Thoracic aorta (tissue), 2 donors: ENCODE results near the gene PRDM16. TPM values are rescaled to one million over a fixed set of nuclear protein-coding genes. Genes with fewer than 3 reads are reported as not detected.

Source experiments
- ATAC-seq: fragments of 150-250 bp; one replicate; pipeline ENCODE4 v1.8.0; 2017; ENCODE audit warnings: low read depth; ENCODE audit not compliant: insufficient number of reproducible peaks, low FRiP score
- DNase-seq: peaks from one replicate; pipeline ENCODE4 v3.0.0-alpha.2; 2020; ENCODE audit warnings: low spot score
- H3K27ac ChIP-seq, 2 donors: fragments of 200-600 bp; sonication (generic); 1 replicate in 1 of 2; 2 replicates in 1 of 2; pipeline ENCODE4 v1.5.1; 2016; ENCODE audit warnings: mild to moderate bottlenecking in 2 of 2, moderate library complexity in 2 of 2
- H3K27me3 ChIP-seq: fragments of 200-600 bp; sonication (generic); replicated peaks from 2 replicates; pipeline ENCODE4 v1.6.0; 2016; ENCODE audit warnings: mild to moderate bottlenecking; ENCODE audit not compliant: insufficient read depth
- H3K36me3 ChIP-seq: fragments of 200-600 bp; sonication (generic); one replicate; pipeline ENCODE4 v1.5.1; 2016
- H3K4me1 ChIP-seq, 2 donors: fragments of 200-600 bp; sonication (generic); 1 replicate in 1 of 2; 2 replicates in 1 of 2; pipeline versions ENCODE4 v1.5.1 to v1.6.0; 2016; ENCODE audit warnings: low read depth in 2 of 2, mild to moderate bottlenecking in 1 of 2; ENCODE audit not compliant: control insufficient read depth in 1 of 2
- H3K4me3 ChIP-seq: fragments of 200-600 bp; sonication (generic); 2 replicates; pipeline ENCODE4 v1.5.1; 2016; ENCODE audit warnings: mild to moderate bottlenecking
- H3K9me3 ChIP-seq: fragments of 200-600 bp; sonication (generic); 2 replicates; pipeline ENCODE4 v1.5.1; 2016
- total RNA-seq, 2 donors: library from RNA; depleted of rRNA; stranded (reverse); fragments of >200 nt; gene quantifications; one replicate each; pipeline versions ENCODE4 v1.1.0 to v1.2.3, GENCODE V29; 2016
- TF ChIP-seq, protein P1 (sequence below): fragments of 200-600 bp; sonication (generic); IDR thresholded peaks from one replicate; pipeline ENCODE4 v1.5.1; 2019; ENCODE audit warnings: antibody characterized with exemption

The PRDM16 gene
- total RNA-seq, 2 donors from 2014 or later: 68.9 to 85.4 TPM

DNA sequence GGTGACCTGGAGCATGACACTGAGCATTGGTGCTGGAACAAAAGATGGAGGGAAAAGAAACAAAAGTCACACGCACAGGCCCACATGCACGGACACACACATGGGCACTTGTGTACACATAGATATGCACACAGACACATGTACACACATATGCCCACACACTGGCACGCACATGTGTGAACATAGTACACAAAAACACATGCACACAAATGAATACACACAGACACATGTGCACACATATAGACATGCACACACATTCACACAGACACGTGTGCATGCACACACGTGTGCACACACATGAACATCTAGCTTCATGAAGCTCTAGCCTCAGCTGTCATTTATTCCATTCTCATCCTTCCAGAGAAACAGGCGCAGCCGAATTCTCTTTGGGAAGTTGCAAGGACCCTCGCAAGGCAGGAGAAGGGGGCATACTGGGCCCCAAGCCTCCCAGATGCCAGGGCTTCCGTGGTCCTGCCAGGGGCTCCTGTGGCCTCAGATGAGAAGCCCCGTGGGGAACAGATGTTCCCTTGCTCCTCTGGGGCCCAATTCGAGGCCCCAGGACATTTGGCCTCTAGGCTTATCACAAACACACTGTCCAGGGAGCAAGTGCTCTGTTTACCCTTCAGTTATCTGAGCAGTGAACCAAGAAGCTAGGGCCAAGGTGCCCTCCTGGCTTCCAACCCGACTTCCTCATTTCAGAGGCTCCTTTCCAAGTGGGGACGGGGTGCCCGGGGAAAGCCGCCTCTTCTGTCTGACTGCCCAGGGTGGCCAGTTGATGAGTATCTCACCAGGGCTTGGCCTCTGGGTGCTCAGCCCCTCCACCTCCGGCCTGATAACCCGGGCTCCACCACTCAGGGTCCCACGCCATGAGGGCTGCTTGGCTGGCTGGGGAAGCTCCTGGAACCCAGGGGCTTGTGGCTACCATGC, 269.1 kb downstream of the PRDM16 start:
- DNase-seq (no peak), ATAC-seq (no peak)
- no peaks in the 10 kb centered on the region for H3K27me3 ChIP-seq
- H3K27ac ChIP-seq: peak overlapping the region; percentile 64 to 67
- TF ChIP-seq, protein P1, sequence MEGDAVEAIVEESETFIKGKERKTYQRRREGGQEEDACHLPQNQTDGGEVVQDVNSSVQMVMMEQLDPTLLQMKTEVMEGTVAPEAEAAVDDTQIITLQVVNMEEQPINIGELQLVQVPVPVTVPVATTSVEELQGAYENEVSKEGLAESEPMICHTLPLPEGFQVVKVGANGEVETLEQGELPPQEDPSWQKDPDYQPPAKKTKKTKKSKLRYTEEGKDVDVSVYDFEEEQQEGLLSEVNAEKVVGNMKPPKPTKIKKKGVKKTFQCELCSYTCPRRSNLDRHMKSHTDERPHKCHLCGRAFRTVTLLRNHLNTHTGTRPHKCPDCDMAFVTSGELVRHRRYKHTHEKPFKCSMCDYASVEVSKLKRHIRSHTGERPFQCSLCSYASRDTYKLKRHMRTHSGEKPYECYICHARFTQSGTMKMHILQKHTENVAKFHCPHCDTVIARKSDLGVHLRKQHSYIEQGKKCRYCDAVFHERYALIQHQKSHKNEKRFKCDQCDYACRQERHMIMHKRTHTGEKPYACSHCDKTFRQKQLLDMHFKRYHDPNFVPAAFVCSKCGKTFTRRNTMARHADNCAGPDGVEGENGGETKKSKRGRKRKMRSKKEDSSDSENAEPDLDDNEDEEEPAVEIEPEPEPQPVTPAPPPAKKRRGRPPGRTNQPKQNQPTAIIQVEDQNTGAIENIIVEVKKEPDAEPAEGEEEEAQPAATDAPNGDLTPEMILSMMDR: no peak
- H3K36me3 ChIP-seq: no peaks in the 10 kb centered on the region
- H3K4me3 ChIP-seq: peak overlapping the region; percentile 5
- peaks cover 33 to 71% of the 10 kb centered on the region in 2 donors for H3K4me1 ChIP-seq
- H3K9me3 ChIP-seq: no peaks in the 10 kb centered on the region

DNA sequence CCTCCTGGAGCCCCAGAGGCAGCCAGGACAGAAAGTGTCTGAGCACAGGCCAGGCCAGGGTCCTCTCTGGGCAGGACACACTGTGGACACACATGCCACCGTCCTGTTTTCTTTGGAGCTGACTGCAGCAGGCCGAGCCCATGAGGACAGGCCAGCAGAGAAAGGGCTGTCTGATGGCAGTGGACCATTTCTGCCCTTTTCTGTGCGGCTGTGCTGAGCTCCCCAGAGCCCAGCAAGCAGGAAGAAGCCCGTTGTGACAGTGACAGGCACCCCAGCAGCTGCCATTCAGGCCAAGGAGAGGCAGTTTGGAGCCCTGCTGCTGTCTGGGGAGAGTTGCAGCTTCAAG, 269.7 kb downstream of the PRDM16 start:
- TF ChIP-seq, protein P1: no peak
- H3K36me3 ChIP-seq: no peaks in the 10 kb centered on the region
- ATAC-seq (no peak), DNase-seq (no peak)
- peak overlapping the region; percentile 64 to 67 for H3K27ac ChIP-seq
- H3K27me3 ChIP-seq: no peaks in the 10 kb centered on the region
- H3K9me3 ChIP-seq: no peaks in the 10 kb centered on the region
- peaks cover 33 to 65% of the 10 kb centered on the region in 2 donors for H3K4me1 ChIP-seq
- H3K4me3 ChIP-seq: peak overlapping the region; percentile 5

DNA sequence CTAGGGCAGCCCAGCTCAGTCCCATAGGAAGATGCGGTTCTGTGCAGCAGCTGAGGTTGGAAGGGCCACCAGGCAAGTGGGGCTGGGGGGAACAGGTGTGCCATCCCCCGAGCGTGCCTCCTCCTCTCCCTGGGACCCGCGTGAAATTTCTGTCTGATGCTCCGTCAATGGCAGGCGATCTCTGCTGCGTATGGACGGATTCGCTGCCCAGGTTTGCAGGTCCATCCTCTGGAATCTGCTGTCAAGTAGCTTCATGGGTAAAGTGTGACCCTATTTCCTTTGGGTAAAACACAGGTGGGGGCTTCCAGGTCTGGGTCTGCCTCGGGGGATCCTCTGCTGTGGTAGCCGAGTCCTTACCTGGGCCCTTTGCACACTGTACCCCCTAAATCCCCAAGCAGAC, 270.9 kb downstream of the PRDM16 start:
- ATAC-seq (no peak), DNase-seq (no peak)
- Histone ChIP-seq H3K4me1 (peaks cover 24 to 57% of the 10 kb centered on the region in 2 donors), H3K36me3 (no peaks in the 10 kb centered on the region), H3K9me3 (peaks cover 6% of the 10 kb centered on the region), H3K4me3 (no peak overlapping the region), H3K27ac (peak overlapping the region in 1 of 2 donors; percentile 64), H3K27me3 (no peaks in the 10 kb centered on the region)
- TF ChIP-seq, protein P1: no peak

DNA sequence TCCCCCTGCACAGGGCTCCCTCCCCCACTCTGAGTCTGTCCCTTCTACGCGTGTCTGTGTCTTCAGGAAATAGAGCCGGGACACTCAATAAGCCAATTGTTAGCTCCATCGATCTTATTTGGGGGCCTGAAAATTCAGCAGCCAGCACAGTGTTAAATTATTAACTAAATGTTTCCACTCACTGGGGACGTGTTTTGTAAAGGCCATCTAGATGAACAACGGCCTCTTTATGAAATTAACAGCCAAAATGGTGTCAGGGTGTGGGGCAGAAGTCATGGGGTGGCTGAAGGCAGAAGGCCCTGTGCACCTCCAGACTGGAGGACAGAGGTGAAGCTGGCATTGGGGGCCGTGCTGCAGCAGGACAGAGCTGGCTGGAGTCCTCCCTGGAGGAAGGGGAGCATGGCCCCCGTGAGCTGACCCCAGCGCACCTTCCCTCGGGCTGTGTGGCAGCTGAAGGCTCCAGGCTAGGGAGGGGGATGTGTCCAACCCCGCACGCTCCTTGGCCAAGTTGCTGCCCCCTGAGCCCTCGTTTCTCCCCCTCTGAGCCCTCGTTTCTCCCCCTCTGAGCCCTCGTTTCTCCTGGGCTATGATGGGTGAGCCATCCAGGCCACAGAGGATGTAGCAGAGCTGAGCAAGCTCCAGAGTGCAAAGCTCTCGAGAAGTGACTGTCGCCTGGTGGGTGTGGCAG, 271.7 kb downstream of the PRDM16 start:
- DNase-seq (no peak), ATAC-seq (no peak)
- Histone ChIP-seq H3K4me1 (peaks cover 18 to 57% of the 10 kb centered on the region in 2 donors), H3K36me3 (no peaks in the 10 kb centered on the region), H3K9me3 (peaks cover 6% of the 10 kb centered on the region), H3K27ac (no peak overlapping the region), H3K27me3 (no peaks in the 10 kb centered on the region), H3K4me3 (no peak overlapping the region)
- TF ChIP-seq, protein P1: no peak

DNA sequence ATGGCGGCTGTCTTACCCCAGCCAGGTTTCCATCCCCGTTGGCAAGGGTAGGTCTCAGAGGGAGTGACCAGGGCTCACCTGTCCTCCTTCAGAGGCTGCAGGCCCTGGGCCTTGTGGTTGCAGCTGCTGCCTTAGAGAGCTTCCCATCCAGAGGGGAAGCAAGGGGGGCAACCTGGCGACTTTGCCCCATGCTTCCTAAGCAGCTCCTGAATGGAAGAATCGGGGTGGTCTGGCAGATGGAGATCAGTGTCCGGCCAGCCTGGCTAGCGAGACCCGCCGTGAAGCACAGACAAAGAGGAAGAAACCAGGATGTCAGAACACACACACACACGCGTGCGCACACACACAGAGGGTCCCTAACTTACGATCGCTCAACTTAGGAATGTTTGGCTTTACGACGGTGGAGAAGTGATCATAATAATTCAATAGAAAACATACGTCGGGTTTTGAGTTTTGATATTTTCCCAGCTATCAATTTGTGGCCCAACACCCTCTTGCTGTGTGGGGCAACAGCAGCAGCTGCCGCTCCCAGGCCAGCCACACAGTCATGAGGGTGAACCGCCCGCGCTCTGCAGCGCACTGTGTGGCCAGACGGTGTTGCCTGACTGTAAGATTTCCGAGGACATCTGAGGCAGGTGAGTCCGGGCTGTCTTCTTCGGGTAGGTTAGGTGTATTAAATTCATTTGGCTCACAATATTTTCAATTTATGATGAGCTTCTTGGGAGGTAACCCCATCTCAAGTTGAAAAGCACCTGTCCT, 272.4 kb downstream of the PRDM16 start:
- H3K36me3 ChIP-seq: no peaks in the 10 kb centered on the region
- no peak overlapping the region for H3K4me3 ChIP-seq
- DNase-seq: no peak
- no peak overlapping the region for H3K27ac ChIP-seq
- no peak for ATAC-seq
- no peaks in the 10 kb centered on the region for H3K27me3 ChIP-seq
- TF ChIP-seq, protein P1: no peak
- peaks cover 20 to 57% of the 10 kb centered on the region in 2 donors for H3K4me1 ChIP-seq
- peaks cover 6% of the 10 kb centered on the region for H3K9me3 ChIP-seq
